WTC11 (cell line): ENCODE data around the gene KIF22. TPM values are rescaled to one million over a fixed set of nuclear protein-coding genes. Genes with fewer than 3 reads are reported as not detected.

ENCODE experiments used
- ATAC-seq: fragments of 200-7000 bp; cut with Tn5 transposase; 2 replicates; pipeline ENCODE4 v1.10.0; 2021; ENCODE audit warnings: mild to moderate bottlenecking, moderate library complexity
- Bru-seq: library from RNA; stranded (reverse); fragments of 400-500 nt; gene quantifications from one replicate; lab custom pipeline; 2021; lab: Mats Ljungman, UMichigan
- CTCF ChIA-PET: fragments of 300-600 bp; sonication (Branson Sonifier 250); formaldehyde crosslinking; loops from one replicate; lab custom pipeline; 2021; ENCODE audit warnings: antibody characterized with exemption; lab: Charles Lee
- POLR2A ChIA-PET: fragments of 350-600 bp; sonication (Branson Sonifier 250); formaldehyde crosslinking; loops from one replicate; lab custom pipeline; 2021; ENCODE audit warnings: antibody characterized with exemption; lab: Charles Lee
- DNase-seq: peaks from one replicate; pipeline ENCODE4 v3.0.0; 2021; ENCODE audit warnings: low spot score
- H3K27ac Mint-ChIP-seq: 2 replicates; pipeline ENCODE4 v1.8.0; 2021; ENCODE audit warnings: mixed read lengths
- H3K27me3 Mint-ChIP-seq: 2 replicates; pipeline ENCODE4 v1.8.0; 2021; ENCODE audit warnings: low read depth, mild to moderate bottlenecking, moderate library complexity, mixed read lengths
- H3K36me3 Mint-ChIP-seq: 2 replicates; pipeline ENCODE4 v1.8.0; 2021; ENCODE audit warnings: mixed read lengths
- H3K4me1 Mint-ChIP-seq: 2 replicates; pipeline ENCODE4 v1.8.0; 2022; ENCODE audit warnings: mixed read lengths
- H3K4me3 Mint-ChIP-seq: 2 replicates; pipeline ENCODE4 v1.8.0; 2021; ENCODE audit warnings: mild to moderate bottlenecking, moderate library complexity, mixed read lengths
- H3K9me3 Mint-ChIP-seq: 2 replicates; pipeline ENCODE4 v1.8.0; 2021; ENCODE audit warnings: mixed read lengths
- AFF4 ChIP-seq: sonication (generic); formaldehyde crosslinking; IDR thresholded peaks from 2 replicates; pipeline ENCODE4 v1.8.1; 2023; ENCODE audit warnings: mild to moderate bottlenecking, missing genetic modification reagents, borderline replicate concordance
- ATF1 ChIP-seq: sonication (generic); formaldehyde crosslinking; IDR thresholded peaks from 2 replicates; pipeline ENCODE4 v1.8.1; 2023; ENCODE audit warnings: mild to moderate bottlenecking, moderate library complexity, missing genetic modification reagents
- ATF6 ChIP-seq: sonication (generic); formaldehyde crosslinking; IDR thresholded peaks from 2 replicates; pipeline ENCODE4 v1.8.1; 2023; ENCODE audit warnings: mild to moderate bottlenecking, missing genetic modification reagents
- CBFB ChIP-seq: sonication (generic); formaldehyde crosslinking; IDR thresholded peaks from 2 replicates; pipeline ENCODE4 v1.8.1; 2022; ENCODE audit warnings: mild to moderate bottlenecking, low read depth, missing genetic modification reagents
- CREM ChIP-seq: sonication (generic); formaldehyde crosslinking; IDR thresholded peaks from 2 replicates; pipeline ENCODE4 v1.8.1; 2022; ENCODE audit warnings: mild to moderate bottlenecking, missing genetic modification reagents, moderate library complexity
- GABPB1 ChIP-seq: sonication (generic); formaldehyde crosslinking; IDR thresholded peaks from 2 replicates; pipeline ENCODE4 v1.8.1; 2023; ENCODE audit warnings: mild to moderate bottlenecking, missing genetic modification reagents
- JAZF1 ChIP-seq: fragments of 250-450 bp; sonication (Bioruptor Pico); IDR thresholded peaks from 2 replicates; pipeline ENCODE4 v1.9.0; 2021; ENCODE audit warnings: moderate library complexity, mild to moderate bottlenecking, inconsistent platforms
- KAT7 ChIP-seq: sonication (generic); formaldehyde crosslinking; IDR thresholded peaks from 2 replicates; pipeline ENCODE4 v1.8.1; 2023; ENCODE audit warnings: missing genetic modification reagents, mild to moderate bottlenecking, borderline replicate concordance
- MAX ChIP-seq: sonication (generic); formaldehyde crosslinking; IDR thresholded peaks from 2 replicates; pipeline ENCODE4 v1.8.0; 2022; ENCODE audit warnings: mild to moderate bottlenecking, missing genetic modification reagents
- NR3C1 ChIP-seq: sonication (generic); formaldehyde crosslinking; conservative IDR thresholded peaks from 2 replicates; pipeline ENCODE4 v1.8.1; 2023; ENCODE audit warnings: low read depth, mild to moderate bottlenecking, missing genetic modification reagents
- ZNF232 ChIP-seq: sonication (generic); formaldehyde crosslinking; IDR thresholded peaks from 2 replicates; pipeline ENCODE4 v1.8.0; 2022; ENCODE audit warnings: mild to moderate bottlenecking, missing genetic modification reagents
- long read RNA-seq, 3 experiments: library from RNA in 1 of 3; library from capped mRNA in 1 of 3; library from polyadenylated mRNA in 1 of 3; unstranded in 2 of 3; stranded (forward) in 1 of 3; transcript quantifications; one replicate each; pipeline ENCODE4 v2.0.0, GENCODE V29; 2021
- total RNA-seq: library from RNA; stranded (reverse); gene quantifications from 3 replicates; pipeline ENCODE4 v1.2.3, GENCODE V29; 2021
- TF ChIP-seq, protein P1 (sequence below): sonication (generic); formaldehyde crosslinking; IDR thresholded peaks from 2 replicates; pipeline ENCODE4 v1.8.0; 2022; ENCODE audit warnings: mild to moderate bottlenecking, missing genetic modification reagents
- TF ChIP-seq, protein P2 (sequence below): sonication (generic); formaldehyde crosslinking; IDR thresholded peaks from 2 replicates; pipeline ENCODE4 v1.8.1; 2022; ENCODE audit warnings: low read depth, mild to moderate bottlenecking, moderate library complexity, missing genetic modification reagents, borderline replicate concordance
- TF ChIP-seq, protein P3 (sequence below): sonication (generic); formaldehyde crosslinking; IDR thresholded peaks from 2 replicates; pipeline ENCODE4 v1.8.0; 2023; ENCODE audit warnings: missing genetic modification reagents, mild to moderate bottlenecking, borderline replicate concordance
- TF ChIP-seq, protein P4 (sequence below): sonication (generic); formaldehyde crosslinking; IDR thresholded peaks from 2 replicates; pipeline ENCODE4 v1.8.1; 2022; ENCODE audit warnings: mild to moderate bottlenecking, moderate library complexity, missing genetic modification reagents
- TF ChIP-seq, protein P5 (sequence below): sonication (generic); formaldehyde crosslinking; IDR thresholded peaks from 2 replicates; pipeline ENCODE4 v1.8.1; 2022; ENCODE audit warnings: low read depth, missing genetic modification reagents, borderline replicate concordance

KIF22 gene
- 165 to 182 TPM (median 175 TPM) in 3 replicates for total RNA-seq
- percentile 85 among the genes with signal in this experiment for Bru-seq, nascent RNA
- long read RNA-seq, experiment 1, transcript KIF22-201 (14 exons, 2,113 nt), result major isoform, 761 of 966 reads
- long read RNA-seq, experiment 1, partial matches to known transcripts, result 56 of 966 reads
- long read RNA-seq, experiment 1, other reads (novel, unspliced or antisense), result 145 of 966 reads
- long read RNA-seq, experiment 2, transcript KIF22-201 (14 exons, 2,113 nt), result major isoform, 95 of 173 reads
- long read RNA-seq, experiment 2, partial matches to known transcripts, result 60 of 173 reads
- long read RNA-seq, experiment 2, other reads (novel, unspliced or antisense), result 18 of 173 reads
- long read RNA-seq, experiment 3, transcript KIF22-201 (14 exons, 2,113 nt), result major isoform, 280 of 331 reads
- long read RNA-seq, experiment 3, partial matches to known transcripts, result 16 of 331 reads
- long read RNA-seq, experiment 3, other reads (novel, unspliced or antisense), result 35 of 331 reads

DNA sequence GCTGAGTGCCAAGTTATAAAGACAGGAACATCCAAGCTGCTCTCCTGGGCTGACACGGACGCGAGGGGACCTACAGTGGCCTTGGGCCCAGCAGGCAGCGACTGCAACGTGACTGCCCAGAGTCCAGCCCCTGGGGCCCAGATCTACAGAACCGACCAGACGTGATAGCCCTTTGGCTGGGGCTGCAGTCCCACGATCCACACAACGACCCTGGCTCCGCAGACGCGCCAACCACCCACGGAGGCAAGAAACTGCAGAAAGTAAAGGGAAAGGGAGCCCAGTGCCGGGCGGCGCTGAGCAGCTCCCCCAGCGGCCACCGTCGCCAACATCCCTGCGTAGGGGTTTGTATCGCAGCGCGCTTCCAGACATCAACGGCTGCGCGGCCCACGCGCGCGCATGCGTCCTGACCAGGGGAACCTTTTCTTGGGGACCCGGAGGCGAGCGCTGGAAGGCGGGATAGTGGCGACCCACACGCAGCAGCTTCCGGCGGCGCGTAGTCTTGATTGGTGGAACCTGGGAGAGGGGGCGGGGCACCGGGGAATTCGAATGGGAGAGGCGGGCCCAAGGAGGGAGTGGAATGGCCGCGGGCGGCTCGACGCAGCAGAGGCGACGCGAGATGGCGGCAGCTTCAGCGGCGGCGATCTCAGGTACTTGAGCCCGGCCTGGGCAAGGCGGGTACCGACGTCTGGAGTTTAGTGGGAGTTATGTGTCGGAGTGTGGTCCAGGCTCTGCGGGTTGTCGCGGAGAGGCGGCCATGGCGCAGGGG, at the start of gene KIF22:
Gene KIF22, plus strand, starts transcription at position 569 of the 766 bp plus-strand sequence. Its CDS starts 9 bp downstream, at position 578.
- ATAC-seq (peak; percentile 96), DNase-seq (peak; percentile 100)
- Mint-ChIP-seq H3K27me3 (peaks cover 19% of the 10 kb centered on the region), H3K4me3 (peak within 1 kb of the TSS; percentile 98), H3K27ac (peak within 1 kb of the TSS; percentile 97), H3K9me3 (no peaks in the 10 kb centered on the region), H3K4me1 (peaks cover 25% of the 10 kb centered on the region), H3K36me3 (peaks cover 17% of the 10 kb centered on the region)
- CTCF ChIA-PET, result interaction anchor here (0.5 to 2.7 kb wide), 35 partner anchors 12 to 1698 kb away, joined by 3 to 28 read pairs (median 5); partner anchors contain the start of genes ASPHD1, CDIPT, MAZ and PAGR1
- POLR2A ChIA-PET, result interaction anchor here (0.6 to 1.6 kb wide), 11 partner anchors 12 to 241 kb away, joined by 3 to 6 read pairs (median 4); partner anchors contain the start of genes MAZ and SPN
- TF ChIP-seq NR3C1 (CRISPR knock-in tag), result no peak
- peak; percentile 87 for TF ChIP-seq ZNF232 (CRISPR knock-in tag)
- TF ChIP-seq GABPB1 (CRISPR knock-in tag), result peak; percentile 90
- peak; percentile 83; the same call in 1 of the 2 replicates for TF ChIP-seq CREM (CRISPR knock-in tag)
- TF ChIP-seq, protein P1, sequence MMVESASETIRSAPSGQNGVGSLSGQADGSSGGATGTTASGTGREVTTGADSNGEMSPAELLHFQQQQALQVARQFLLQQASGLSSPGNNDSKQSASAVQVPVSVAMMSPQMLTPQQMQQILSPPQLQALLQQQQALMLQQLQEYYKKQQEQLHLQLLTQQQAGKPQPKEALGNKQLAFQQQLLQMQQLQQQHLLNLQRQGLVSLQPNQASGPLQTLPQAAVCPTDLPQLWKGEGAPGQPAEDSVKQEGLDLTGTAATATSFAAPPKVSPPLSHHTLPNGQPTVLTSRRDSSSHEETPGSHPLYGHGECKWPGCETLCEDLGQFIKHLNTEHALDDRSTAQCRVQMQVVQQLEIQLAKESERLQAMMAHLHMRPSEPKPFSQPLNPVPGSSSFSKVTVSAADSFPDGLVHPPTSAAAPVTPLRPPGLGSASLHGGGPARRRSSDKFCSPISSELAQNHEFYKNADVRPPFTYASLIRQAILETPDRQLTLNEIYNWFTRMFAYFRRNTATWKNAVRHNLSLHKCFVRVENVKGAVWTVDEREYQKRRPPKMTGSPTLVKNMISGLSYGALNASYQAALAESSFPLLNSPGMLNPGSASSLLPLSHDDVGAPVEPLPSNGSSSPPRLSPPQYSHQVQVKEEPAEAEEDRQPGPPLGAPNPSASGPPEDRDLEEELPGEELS (CRISPR knock-in tag), result no peak; the same call in 1 of the 2 replicates
- no peak for TF ChIP-seq JAZF1 (CRISPR knock-in tag)
- TF ChIP-seq, protein P2, sequence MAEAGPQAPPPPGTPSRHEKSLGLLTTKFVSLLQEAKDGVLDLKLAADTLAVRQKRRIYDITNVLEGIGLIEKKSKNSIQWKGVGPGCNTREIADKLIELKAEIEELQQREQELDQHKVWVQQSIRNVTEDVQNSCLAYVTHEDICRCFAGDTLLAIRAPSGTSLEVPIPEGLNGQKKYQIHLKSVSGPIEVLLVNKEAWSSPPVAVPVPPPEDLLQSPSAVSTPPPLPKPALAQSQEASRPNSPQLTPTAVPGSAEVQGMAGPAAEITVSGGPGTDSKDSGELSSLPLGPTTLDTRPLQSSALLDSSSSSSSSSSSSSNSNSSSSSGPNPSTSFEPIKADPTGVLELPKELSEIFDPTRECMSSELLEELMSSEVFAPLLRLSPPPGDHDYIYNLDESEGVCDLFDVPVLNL (CRISPR knock-in tag), result peak; percentile 78; the same call in 1 of the 2 replicates
- TF ChIP-seq CBFB (CRISPR knock-in tag), result peak; percentile 81; the same call in 1 of the 2 replicates
- peak; percentile 33; the same call in 1 of the 2 replicates for TF ChIP-seq KAT7 (CRISPR knock-in tag)
- TF ChIP-seq, protein P3, sequence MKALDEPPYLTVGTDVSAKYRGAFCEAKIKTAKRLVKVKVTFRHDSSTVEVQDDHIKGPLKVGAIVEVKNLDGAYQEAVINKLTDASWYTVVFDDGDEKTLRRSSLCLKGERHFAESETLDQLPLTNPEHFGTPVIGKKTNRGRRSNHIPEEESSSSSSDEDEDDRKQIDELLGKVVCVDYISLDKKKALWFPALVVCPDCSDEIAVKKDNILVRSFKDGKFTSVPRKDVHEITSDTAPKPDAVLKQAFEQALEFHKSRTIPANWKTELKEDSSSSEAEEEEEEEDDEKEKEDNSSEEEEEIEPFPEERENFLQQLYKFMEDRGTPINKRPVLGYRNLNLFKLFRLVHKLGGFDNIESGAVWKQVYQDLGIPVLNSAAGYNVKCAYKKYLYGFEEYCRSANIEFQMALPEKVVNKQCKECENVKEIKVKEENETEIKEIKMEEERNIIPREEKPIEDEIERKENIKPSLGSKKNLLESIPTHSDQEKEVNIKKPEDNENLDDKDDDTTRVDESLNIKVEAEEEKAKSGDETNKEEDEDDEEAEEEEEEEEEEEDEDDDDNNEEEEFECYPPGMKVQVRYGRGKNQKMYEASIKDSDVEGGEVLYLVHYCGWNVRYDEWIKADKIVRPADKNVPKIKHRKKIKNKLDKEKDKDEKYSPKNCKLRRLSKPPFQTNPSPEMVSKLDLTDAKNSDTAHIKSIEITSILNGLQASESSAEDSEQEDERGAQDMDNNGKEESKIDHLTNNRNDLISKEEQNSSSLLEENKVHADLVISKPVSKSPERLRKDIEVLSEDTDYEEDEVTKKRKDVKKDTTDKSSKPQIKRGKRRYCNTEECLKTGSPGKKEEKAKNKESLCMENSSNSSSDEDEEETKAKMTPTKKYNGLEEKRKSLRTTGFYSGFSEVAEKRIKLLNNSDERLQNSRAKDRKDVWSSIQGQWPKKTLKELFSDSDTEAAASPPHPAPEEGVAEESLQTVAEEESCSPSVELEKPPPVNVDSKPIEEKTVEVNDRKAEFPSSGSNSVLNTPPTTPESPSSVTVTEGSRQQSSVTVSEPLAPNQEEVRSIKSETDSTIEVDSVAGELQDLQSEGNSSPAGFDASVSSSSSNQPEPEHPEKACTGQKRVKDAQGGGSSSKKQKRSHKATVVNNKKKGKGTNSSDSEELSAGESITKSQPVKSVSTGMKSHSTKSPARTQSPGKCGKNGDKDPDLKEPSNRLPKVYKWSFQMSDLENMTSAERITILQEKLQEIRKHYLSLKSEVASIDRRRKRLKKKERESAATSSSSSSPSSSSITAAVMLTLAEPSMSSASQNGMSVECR (CRISPR knock-in tag), result peak; percentile 92; the same call in 1 of the 2 replicates
- 0 out of 2 replicates have a peak, but pooled peaks have one; percentile 71 for TF ChIP-seq AFF4 (CRISPR knock-in tag)
- TF ChIP-seq, protein P4, sequence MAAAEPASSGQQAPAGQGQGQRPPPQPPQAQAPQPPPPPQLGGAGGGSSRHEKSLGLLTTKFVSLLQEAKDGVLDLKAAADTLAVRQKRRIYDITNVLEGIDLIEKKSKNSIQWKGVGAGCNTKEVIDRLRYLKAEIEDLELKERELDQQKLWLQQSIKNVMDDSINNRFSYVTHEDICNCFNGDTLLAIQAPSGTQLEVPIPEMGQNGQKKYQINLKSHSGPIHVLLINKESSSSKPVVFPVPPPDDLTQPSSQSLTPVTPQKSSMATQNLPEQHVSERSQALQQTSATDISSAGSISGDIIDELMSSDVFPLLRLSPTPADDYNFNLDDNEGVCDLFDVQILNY (CRISPR knock-in tag), result peak; percentile 64; the same call in 1 of the 2 replicates
- TF ChIP-seq MAX, result peak; percentile 87
- no peak for TF ChIP-seq ATF1 (CRISPR knock-in tag)
- TF ChIP-seq ATF6 (CRISPR knock-in tag), result no peak
- TF ChIP-seq, protein P5, sequence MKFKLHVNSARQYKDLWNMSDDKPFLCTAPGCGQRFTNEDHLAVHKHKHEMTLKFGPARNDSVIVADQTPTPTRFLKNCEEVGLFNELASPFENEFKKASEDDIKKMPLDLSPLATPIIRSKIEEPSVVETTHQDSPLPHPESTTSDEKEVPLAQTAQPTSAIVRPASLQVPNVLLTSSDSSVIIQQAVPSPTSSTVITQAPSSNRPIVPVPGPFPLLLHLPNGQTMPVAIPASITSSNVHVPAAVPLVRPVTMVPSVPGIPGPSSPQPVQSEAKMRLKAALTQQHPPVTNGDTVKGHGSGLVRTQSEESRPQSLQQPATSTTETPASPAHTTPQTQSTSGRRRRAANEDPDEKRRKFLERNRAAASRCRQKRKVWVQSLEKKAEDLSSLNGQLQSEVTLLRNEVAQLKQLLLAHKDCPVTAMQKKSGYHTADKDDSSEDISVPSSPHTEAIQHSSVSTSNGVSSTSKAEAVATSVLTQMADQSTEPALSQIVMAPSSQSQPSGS (CRISPR knock-in tag), result no peak
